HG03558 (cell line): ENCODE results near the gene TRPV6.

Experiments used
- ATAC-seq: cut with Tn5 transposase; IDR thresholded peaks from one replicate; pipeline ENCODE4 v1.9.1; 2021; ENCODE audit warnings: moderate number of reproducible peaks; ENCODE audit not compliant: unreplicated experiment; ENCODE audit errors: extremely low read depth

TRPV6 gene

GRCh38 chr7:142885311-142886230, at the start of gene TRPV6:
TRPV6 (minus strand) TSS chr7:142885745.
- ATAC-seq = no peak

DNA sequence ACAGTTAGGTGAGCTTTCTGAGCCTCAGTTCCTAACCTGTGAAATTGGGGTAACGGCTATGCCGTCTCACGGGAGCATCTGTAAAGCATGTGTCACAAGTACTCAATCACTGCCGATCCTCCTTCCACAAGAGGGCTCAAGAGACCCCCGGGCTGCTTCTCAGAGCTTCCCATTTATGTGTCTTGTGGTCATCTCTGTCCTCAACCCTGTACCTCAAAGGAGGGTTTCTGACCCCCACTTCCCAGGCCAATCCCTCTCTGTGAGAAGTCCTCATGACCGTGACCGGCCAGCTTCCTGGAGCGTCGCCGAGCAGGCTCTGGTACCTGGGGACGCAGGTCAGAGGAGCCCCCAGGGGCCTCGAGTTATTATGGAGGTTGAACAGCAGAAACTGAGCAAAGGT, 48.5 kb upstream of the TRPV6 start:
- ATAC-seq = no peak

DNA sequence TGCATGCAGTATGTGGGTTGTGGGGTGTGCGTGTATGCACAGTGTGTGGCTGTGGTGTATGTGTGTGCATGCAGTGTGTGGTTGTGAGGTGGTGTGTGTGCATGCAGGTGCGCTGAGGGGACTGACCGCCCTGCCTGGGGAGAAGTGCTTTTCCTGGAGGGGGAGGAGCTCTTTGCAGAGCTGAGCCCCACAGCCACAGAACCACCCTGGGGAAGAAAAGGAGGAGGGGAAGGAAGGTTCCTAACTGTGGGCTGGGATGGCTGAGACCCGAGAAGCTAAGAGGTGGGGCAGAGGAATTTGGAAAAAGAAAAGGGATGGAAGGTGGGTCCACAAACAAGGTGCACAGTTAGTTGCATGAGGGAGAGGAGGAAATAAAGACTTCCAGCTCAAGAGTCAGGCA, 48.1 kb upstream of the TRPV6 start, which contains the start of gene TRPV5:
TRPV5 (minus strand) TSS at position 123 of the 400 bp plus-strand sequence. CDS start 287 bp downstream, outside the sequence.
- no peak for ATAC-seq

DNA sequence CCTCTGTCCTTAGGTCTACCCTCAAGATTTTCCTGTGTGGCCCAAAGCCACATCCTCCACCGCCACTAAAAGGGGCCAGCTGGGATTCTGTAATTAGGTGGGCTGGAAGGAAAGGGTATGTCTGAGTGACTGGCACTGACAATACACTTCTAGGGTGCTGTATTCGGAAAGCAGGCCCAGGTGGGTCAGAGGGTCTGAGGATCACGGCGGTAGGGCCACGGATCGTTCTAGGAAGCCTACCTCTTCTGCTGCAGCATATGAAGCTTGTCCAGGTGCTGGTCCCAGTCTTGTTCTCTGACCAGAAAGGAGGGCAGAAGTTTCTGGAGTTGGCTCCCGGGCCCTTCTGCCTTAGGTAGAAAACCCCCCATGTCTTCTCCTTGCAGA, 47.5 kb upstream of the TRPV6 start:
- no peak for ATAC-seq

GRCh38 chr7:142932386-142933091, 47.0 kb upstream of the TRPV6 start:
- ATAC-seq = no peak

GRCh38 chr7:142930126-142930730, 44.7 kb upstream of the TRPV6 start:
- no peak for ATAC-seq

- ATAC-seq = no peak
These were observed 42.4 kb upstream of the TRPV6 start for GRCh38 chr7:142927949-142928348.

GRCh38 chr7:142927085-142927745, 41.7 kb upstream of the TRPV6 start:
- no peak for ATAC-seq

GRCh38 chr7:142925413-142925812, 39.9 kb upstream of the TRPV6 start:
- ATAC-seq = no peak

- no peak for ATAC-seq
These were observed 37.8 kb upstream of the TRPV6 start for GRCh38 chr7:142923391-142923790.

DNA sequence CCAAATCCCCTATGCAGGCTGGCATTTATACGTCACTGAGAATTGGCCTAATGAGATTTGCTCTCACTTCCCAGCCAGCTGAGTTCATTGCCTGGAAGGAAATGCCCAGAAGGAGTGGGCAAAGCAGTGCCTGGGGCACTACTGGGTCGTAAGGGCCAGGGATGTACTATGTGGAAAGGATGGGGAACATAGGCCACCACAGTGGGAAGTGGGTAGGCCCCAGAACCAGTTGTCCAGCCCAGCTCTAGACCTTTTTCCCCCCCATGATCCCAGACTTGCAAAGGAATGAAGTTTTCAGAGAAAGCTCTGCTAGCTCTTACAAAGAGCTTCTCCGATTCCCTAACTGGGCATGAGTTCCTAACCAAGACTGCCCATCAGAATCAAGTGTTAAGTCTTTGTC, 34.1 kb upstream of the TRPV6 start:
- no peak for ATAC-seq

DNA sequence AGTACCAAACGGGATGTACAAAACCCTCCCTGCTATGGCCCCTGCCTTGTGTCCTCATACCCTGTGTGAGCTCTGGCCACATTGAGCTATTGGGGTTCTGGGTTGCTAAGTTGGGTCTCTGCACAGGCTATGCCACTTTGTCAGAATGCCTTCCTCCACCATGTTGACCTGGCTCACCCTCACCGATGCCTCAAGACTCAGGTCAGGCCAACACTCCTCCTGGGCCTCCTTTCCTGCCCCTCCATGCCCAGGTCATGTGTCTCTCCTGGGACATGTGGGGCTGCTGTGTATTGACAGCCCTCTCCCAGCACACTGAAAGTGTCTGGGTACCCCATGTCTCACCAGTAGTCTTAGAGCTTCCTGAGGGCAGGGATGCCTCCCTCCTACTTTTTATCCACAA, 33.4 kb upstream of the TRPV6 start:
- ATAC-seq = no peak

DNA sequence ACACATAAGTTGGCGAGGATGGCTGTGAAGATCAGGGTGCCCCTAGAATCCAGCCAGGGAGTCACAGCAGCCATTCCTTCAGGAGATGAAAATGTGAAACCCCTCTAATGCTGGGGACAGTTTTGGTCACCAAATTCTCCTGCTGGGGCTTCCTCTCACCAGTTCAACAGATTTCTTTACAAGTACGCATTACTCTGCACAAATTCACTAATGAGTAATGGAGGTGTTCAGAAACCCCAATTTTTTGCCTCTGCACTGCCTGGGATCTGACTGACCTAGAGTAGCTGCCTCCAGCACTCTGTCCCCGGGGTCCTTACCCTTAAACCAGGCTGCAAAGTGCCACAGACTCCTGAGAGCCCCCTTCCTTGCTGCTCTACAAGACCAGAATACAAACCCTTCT, 31.9 kb upstream of the TRPV6 start:
- ATAC-seq = no peak

DNA sequence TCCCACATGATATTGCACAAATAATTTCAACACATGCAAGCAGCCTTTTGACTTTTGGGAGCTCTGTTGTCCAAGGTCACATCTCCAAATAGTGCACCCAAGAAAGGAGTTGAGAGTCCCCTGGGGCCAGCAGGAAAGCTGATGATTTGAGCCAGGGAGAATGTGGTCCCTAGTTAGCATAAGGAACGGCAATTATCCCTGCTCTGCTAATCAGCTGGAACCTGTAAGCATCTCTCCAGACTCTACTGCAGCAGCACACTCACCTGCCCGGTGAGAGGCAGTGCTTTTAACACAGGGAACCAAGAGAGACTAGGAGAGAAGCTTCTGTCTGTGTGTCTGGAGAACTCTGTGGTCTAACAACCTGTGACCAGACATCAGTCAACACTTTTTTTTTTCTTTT, 31.0 kb upstream of the TRPV6 start:
- no peak for ATAC-seq

- no peak for ATAC-seq
These were observed 29.8 kb upstream of the TRPV6 start for GRCh38 chr7:142915315-142915714.

DNA sequence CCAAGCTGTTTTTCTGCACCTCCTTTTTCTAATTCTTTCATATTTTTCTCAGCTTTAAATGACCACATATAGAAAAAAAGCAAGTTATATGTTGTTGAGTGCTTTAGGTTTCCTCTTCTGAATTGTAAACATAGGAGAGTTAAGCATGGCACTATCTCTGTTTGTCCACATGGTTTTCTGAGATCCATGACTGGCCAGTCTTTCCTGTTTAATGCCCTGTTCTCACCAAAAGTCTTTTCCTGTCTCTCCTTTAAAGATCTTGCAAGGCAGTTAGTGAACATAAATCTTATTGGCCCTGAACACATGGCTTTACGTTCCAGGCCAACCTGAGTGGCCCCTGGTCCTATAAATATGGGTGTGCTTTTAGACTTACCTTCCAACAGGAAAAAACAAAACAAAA, 28.6 kb upstream of the TRPV6 start:
- no peak for ATAC-seq

DNA sequence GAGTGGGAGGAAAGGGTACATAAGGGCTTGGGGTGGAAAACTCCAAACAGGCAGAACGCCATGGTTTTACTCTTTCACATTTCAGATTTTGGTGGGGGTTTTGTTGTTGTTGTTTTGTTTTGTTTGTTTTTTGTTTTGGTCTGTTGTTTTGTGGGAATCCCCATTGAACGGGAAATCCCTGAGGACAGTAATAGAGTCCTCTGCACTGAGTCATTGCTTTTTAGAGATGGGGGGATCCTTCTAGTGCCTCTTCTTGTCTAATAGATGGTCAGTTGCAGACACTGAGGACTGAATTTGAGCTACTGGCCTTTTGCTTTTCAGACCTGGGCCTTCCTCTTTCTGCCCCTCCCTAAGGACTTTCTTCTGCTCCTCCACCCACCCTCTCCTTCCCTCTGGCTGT, 28.0 kb upstream of the TRPV6 start:
- ATAC-seq = no peak

- ATAC-seq = no peak
These were observed 27.5 kb upstream of the TRPV6 start for GRCh38 chr7:142913051-142913450.

DNA sequence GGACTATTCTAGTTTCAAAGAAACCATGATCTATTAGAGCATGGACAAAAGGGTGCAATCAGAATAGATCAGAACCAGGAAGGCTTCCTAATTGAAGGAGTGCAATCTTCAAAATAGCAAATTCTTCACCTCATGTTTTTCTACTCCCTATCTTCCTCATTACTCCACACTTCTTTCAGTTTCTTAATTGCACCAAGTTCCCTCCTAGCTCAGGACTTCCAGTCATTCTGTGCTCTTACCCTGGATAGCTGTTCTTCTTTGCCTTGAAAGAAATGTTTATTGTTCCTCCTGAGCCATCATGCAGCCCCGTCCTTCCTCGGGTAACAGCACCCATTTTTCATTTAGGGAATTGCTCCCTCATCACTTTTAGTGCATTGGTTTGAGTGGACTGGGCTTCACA, 24.9 kb upstream of the TRPV6 start:
- no peak for ATAC-seq

DNA sequence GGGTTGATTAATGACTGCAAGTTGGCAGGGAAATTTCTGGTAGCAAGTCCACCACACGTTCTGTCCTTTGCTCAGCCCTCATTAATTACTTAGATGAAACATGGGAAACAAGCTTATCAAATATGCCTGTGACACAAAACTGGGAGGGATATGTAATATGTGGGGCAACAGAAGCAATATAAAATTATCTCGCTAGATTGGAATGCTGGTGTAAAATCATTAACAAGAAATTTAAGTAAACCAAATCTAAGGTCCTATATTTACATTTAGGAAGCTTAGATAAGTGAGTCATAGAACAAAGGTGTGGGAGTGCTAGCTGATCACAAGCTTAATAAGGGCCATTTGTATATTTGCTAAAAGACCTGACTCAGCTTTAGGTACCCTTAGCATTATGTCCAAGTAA, 24.5 kb upstream of the TRPV6 start:
- no peak for ATAC-seq
